Stomach (tissue), 4 donors: Measurements from ENCODE around the gene GLTPD2.

Source experiments
- CTCF ChIP-seq, 7 experiments: fragments of 450-650 bp in 4 of 7; fragments of 200-600 bp in 3 of 7; sonication (generic) in 3 of 7; IDR thresholded peaks; one replicate each; pipeline ENCODE4 v1.5.1; 2016 to 2019; ENCODE audit warnings: antibody characterized with exemption in 7 of 7, control low read depth in 2 of 7, mild to moderate bottlenecking in 1 of 7
- POLR2A ChIP-seq, 4 donors: fragments of 450-650 bp; IDR thresholded peaks; one replicate each; pipeline ENCODE4 v1.6.1; 2016; ENCODE audit warnings: antibody characterized with exemption in 4 of 4, control low read depth in 2 of 4, mild to moderate bottlenecking in 1 of 4, moderate library complexity in 1 of 4

- TF ChIP-seq POLR2A (IDR thresholded peaks at IDR 0.05) (no peak), CTCF (IDR thresholded peaks at IDR 0.05) (no peak)
These were observed at the start of gene GLTPD2 for GRCh38 chr17:4788807-4789700.
